T-helper 1 cell treated with Interleukin-12 subunit alpha and Interleukin-12 subunit beta and Interleukin-4 antibody, amounts not matched to agents 30 ng/mL and 1 ng/mL, for 36 hours (primary cell): ENCODE data around the gene GNB1L. TPM values are rescaled to one million over a fixed set of nuclear protein-coding genes. Genes with fewer than 3 reads are reported as not detected.

Source experiments
- intact Hi-C: fragments of 100-400 bp; cut with micrococcal nuclease; formaldehyde crosslinking; loops from one replicate; pipeline ENCODE4 v1.15.1; 2024
- total RNA-seq: library from RNA; stranded (reverse); gene quantifications from 2 replicates; pipeline ENCODE4 v1.2.3, GENCODE V29; 2022

Gene GNB1L
- 9.9 and 10.5 TPM in 2 replicates for total RNA-seq

GRCh38 chr22:19854778-19855503, at the start of gene GNB1L, which contains the start of gene RTL10:
Gene GNB1L, minus strand, starts transcription at chr22:19854874. Its CDS starts 33,519 bp downstream, at chr22:19821355.
Gene RTL10, minus strand, starts transcription at chr22:19854874. Its CDS starts 2,613 bp downstream, at chr22:19852261.
- intact Hi-C loops, result loop anchor here (1.0 to 10.0 kb wide), 8 partner anchors 36 to 710 kb away; partner anchors contain the start of genes CDC45, COMT, ESS2 and HIRA

- intact Hi-C loops, result no loop called here
These were observed 49.6 kb upstream of the GNB1L start for GRCh38 chr22:19904174-19904856.

- intact Hi-C loops, result no loop called here
These were observed 48.8 kb upstream of the GNB1L start for GRCh38 chr22:19903513-19903912.

- intact Hi-C loops, result no loop called here
These were observed 48.4 kb upstream of the GNB1L start for GRCh38 chr22:19903031-19903430.

GRCh38 chr22:19902245-19902715, 47.6 kb upstream of the GNB1L start:
- intact Hi-C loops, result no loop called here

GRCh38 chr22:19901577-19902244, 47.0 kb upstream of the GNB1L start:
- intact Hi-C loops, result no loop called here

- intact Hi-C loops, result no loop called here
These were observed 46.2 kb upstream of the GNB1L start for GRCh38 chr22:19900707-19901436.

GRCh38 chr22:19898831-19899567, 44.3 kb upstream of the GNB1L start:
- intact Hi-C loops, result no loop called here

GRCh38 chr22:19898145-19898544, 43.5 kb upstream of the GNB1L start:
- intact Hi-C loops, result no loop called here

- intact Hi-C loops, result no loop called here
These were observed 43.1 kb upstream of the GNB1L start for GRCh38 chr22:19897726-19898125.

GRCh38 chr22:19896665-19897355, 42.1 kb upstream of the GNB1L start:
- intact Hi-C loops, result no loop called here

- intact Hi-C loops, result no loop called here
These were observed 40.6 kb upstream of the GNB1L start for GRCh38 chr22:19895160-19895849.

GRCh38 chr22:19893363-19893762, 38.7 kb upstream of the GNB1L start:
- intact Hi-C loops, result no loop called here

GRCh38 chr22:19892925-19893324, 38.3 kb upstream of the GNB1L start:
- intact Hi-C loops, result no loop called here

GRCh38 chr22:19892257-19892879, 37.7 kb upstream of the GNB1L start:
- intact Hi-C loops, result no loop called here

- intact Hi-C loops, result loop anchor here (1.0 kb wide), 3 partner anchors 19 to 135 kb away; partner anchors contain the start of genes GNB1L and RTL10
These were observed 36.9 kb upstream of the GNB1L start for GRCh38 chr22:19891317-19892256.

- intact Hi-C loops, result loop anchor here (1.0 kb wide), 3 partner anchors 20 to 134 kb away; partner anchors contain the start of genes GNB1L and RTL10
These were observed 36.0 kb upstream of the GNB1L start for GRCh38 chr22:19890502-19891316.
